HG02610 (cell line): ENCODE data around the gene KCNJ4.
"Not testable (repeated sequence)": the region's sequence is repeated elsewhere in the genome, so short reads cannot be mapped to it uniquely, and the experiment has no call there.

ENCODE experiments used
- ATAC-seq: cut with Tn5 transposase; IDR thresholded peaks from one replicate; pipeline ENCODE4 v1.9.1; 2021; ENCODE audit warnings: mild to moderate bottlenecking, moderate library complexity; ENCODE audit not compliant: unreplicated experiment

Gene KCNJ4

GRCh38 chr22:38388506-38389427, 66.2 kb downstream of the KCNJ4 start:
- ATAC-seq = not testable (repeated sequence)

GRCh38 chr22:38386918-38387317, 68.1 kb downstream of the KCNJ4 start:
- not testable (repeated sequence) for ATAC-seq

- no peak for ATAC-seq
Measured at GRCh38 chr22:38383417-38383816, 71.6 kb downstream of the KCNJ4 start.

GRCh38 chr22:38381371-38381770, 73.6 kb downstream of the KCNJ4 start:
- not testable (repeated sequence) for ATAC-seq
